ENCODE measurements around the gene KHSRP.

The KHSRP gene

GRCh38 chr19:6375411-6376010 lies 49.1 kb downstream of the KHSRP start, which contains the start of gene PSPN:
TSS of gene PSPN (minus strand) at chr19:6375933. CDS start at chr19:6375849, 84 bp downstream.
- no peak for TF ChIP-seq CTCF (IDR thresholded peaks at IDR 0.05; ENCODE audit: poor library complexity, severe bottlenecking)
- H3K4me3 ChIP-seq (ENCODE audit: severe bottlenecking): no peak within 1 kb of the TSS
- no peak for ATAC-seq (ENCODE audit: low read depth)

GRCh38 chr19:6374711-6375410 lies 49.8 kb downstream of the KHSRP start:
- Histone ChIP-seq H3K27ac (ENCODE audit: poor library complexity, severe bottlenecking) (no peak overlapping the region), H3K4me1 (ENCODE audit: insufficient read depth, poor library complexity, severe bottlenecking) (no peaks in the 10 kb centered on the region), H3K9me3 (ENCODE audit: severe bottlenecking) (no peaks in the 10 kb centered on the region), H3K4me3 (ENCODE audit: severe bottlenecking) (no peak overlapping the region), H3K27me3 (ENCODE audit: insufficient read depth, poor library complexity, severe bottlenecking) (no peaks in the 10 kb centered on the region), H3K36me3 (ENCODE audit: low read depth) (peaks cover 6% of the 10 kb centered on the region; the same call in 1 of the 2 replicates)
- DNase-seq (ENCODE audit: low spot score): no peak
- no peak for ATAC-seq (ENCODE audit: low read depth)
- no peak for TF ChIP-seq CTCF (IDR thresholded peaks at IDR 0.05; ENCODE audit: poor library complexity, severe bottlenecking)

More at GRCh38 chr19:6375411-6376010, 49.1 kb downstream of the KHSRP start, which contains the start of gene PSPN:
- Histone ChIP-seq H3K27me3 (ENCODE audit: insufficient read depth, poor library complexity, severe bottlenecking) (no peaks in the 10 kb centered on the region), H3K27ac (ENCODE audit: poor library complexity, severe bottlenecking) (no peak within 1 kb of the TSS), H3K9me3 (ENCODE audit: severe bottlenecking) (no peaks in the 10 kb centered on the region), H3K4me1 (ENCODE audit: insufficient read depth, poor library complexity, severe bottlenecking) (no peaks in the 10 kb centered on the region), H3K36me3 (ENCODE audit: low read depth) (peaks cover 13% of the 10 kb centered on the region)
- DNase-seq (ENCODE audit: low spot score): no peak

GRCh38 chr19:6374161-6374709 lies 50.4 kb downstream of the KHSRP start:
- peaks cover 2% of the 10 kb centered on the region; the same call in 1 of the 2 replicates for H3K36me3 ChIP-seq (ENCODE audit: low read depth)
- H3K4me3 ChIP-seq (ENCODE audit: severe bottlenecking): no peak overlapping the region
- no peak for DNase-seq (ENCODE audit: low spot score)
- no peak for TF ChIP-seq CTCF (IDR thresholded peaks at IDR 0.05; ENCODE audit: poor library complexity, severe bottlenecking)
- ATAC-seq (ENCODE audit: low read depth): no peak
- no peaks in the 10 kb centered on the region for H3K9me3 ChIP-seq (ENCODE audit: severe bottlenecking)
- H3K4me1 ChIP-seq (ENCODE audit: insufficient read depth, poor library complexity, severe bottlenecking): no peaks in the 10 kb centered on the region
- no peaks in the 10 kb centered on the region for H3K27me3 ChIP-seq (ENCODE audit: insufficient read depth, poor library complexity, severe bottlenecking)
- H3K27ac ChIP-seq (ENCODE audit: poor library complexity, severe bottlenecking): no peak overlapping the region

GRCh38 chr19:6373813-6374108 lies 50.9 kb downstream of the KHSRP start:
- Histone ChIP-seq H3K36me3 (ENCODE audit: low read depth) (no peaks in the 10 kb centered on the region), H3K4me3 (ENCODE audit: severe bottlenecking) (peak overlapping the region; percentile 32), H3K27me3 (ENCODE audit: insufficient read depth, poor library complexity, severe bottlenecking) (no peaks in the 10 kb centered on the region), H3K4me1 (ENCODE audit: insufficient read depth, poor library complexity, severe bottlenecking) (no peaks in the 10 kb centered on the region), H3K9me3 (ENCODE audit: severe bottlenecking) (no peaks in the 10 kb centered on the region), H3K27ac (ENCODE audit: poor library complexity, severe bottlenecking) (peak overlapping the region; percentile 76)
- ATAC-seq (ENCODE audit: low read depth) (no peak), DNase-seq (ENCODE audit: low spot score) (no peak)
- no peak for TF ChIP-seq CTCF (IDR thresholded peaks at IDR 0.05; ENCODE audit: poor library complexity, severe bottlenecking)

All from RWPE2 (cell line).